ENCODE measurements around the gene RRN3.
"Not testable (repeated sequence)": the region's sequence is repeated elsewhere in the genome, so short reads cannot be mapped to it uniquely, and the experiment has no call there.

The RRN3 gene

GRCh38 chr16:15027503-15028344, 66.3 kb downstream of the RRN3 start:
- not testable (repeated sequence) for DNase-seq (ENCODE audit: low spot score)

GRCh38 chr16:15027051-15027450, 67.0 kb downstream of the RRN3 start:
- DNase-seq (ENCODE audit: low spot score), result not testable (repeated sequence)

- DNase-seq (ENCODE audit: low spot score), result not testable (repeated sequence)
Observed at GRCh38 chr16:15025234-15025951, 68.7 kb downstream of the RRN3 start.

- DNase-seq (ENCODE audit: low spot score), result not testable (repeated sequence)
Observed at GRCh38 chr16:15024858-15025199, 69.2 kb downstream of the RRN3 start.

GRCh38 chr16:15023381-15024077, 70.5 kb downstream of the RRN3 start:
- DNase-seq (ENCODE audit: low spot score), result not testable (repeated sequence)

GRCh38 chr16:15022194-15022593, 71.9 kb downstream of the RRN3 start:
- not testable (repeated sequence) for DNase-seq (ENCODE audit: low spot score)

GRCh38 chr16:15021429-15021828, 72.6 kb downstream of the RRN3 start:
- not testable (repeated sequence) for DNase-seq (ENCODE audit: low spot score)

GRCh38 chr16:15016951-15017580, 77.0 kb downstream of the RRN3 start:
- DNase-seq (ENCODE audit: low spot score), result not testable (repeated sequence)

GRCh38 chr16:15016354-15016753, 77.7 kb downstream of the RRN3 start:
- DNase-seq (ENCODE audit: low spot score), result not testable (repeated sequence)

- not testable (repeated sequence) for DNase-seq (ENCODE audit: low spot score)
Observed at GRCh38 chr16:15015671-15016070, 78.4 kb downstream of the RRN3 start.

GRCh38 chr16:15012941-15013340, 81.1 kb downstream of the RRN3 start:
- DNase-seq (ENCODE audit: low spot score), result not testable (repeated sequence)
